SJSA1 (cell line): ENCODE data around the gene NSF. TPM values are rescaled to one million over a fixed set of nuclear protein-coding genes. Genes with fewer than 3 reads are reported as not detected.
"Not testable (repeated sequence)": the region's sequence is repeated elsewhere in the genome, so short reads cannot be mapped to it uniquely, and the experiment has no call there.

Source experiments
- DNase-seq, 2 experiments: peaks; one replicate each; pipeline ENCODE4 v3.0.0-alpha.2; 2015 to 2020; ENCODE audit warnings: low spot score in 2 of 2, low read depth in 1 of 2
- H3K27ac ChIP-seq: fragments of 250-450 bp; sonication (Bioruptor Pico); 2 replicates; pipeline ENCODE4 v1.5.1; 2020; ENCODE audit warnings: mild to moderate bottlenecking, moderate library complexity
- H3K27me3 ChIP-seq: fragments of 250-450 bp; sonication (Bioruptor Pico); replicated peaks from 2 replicates; pipeline ENCODE4 v1.5.1; 2020; ENCODE audit warnings: mild to moderate bottlenecking, moderate library complexity
- H3K36me3 ChIP-seq: fragments of 250-450 bp; sonication (Bioruptor Pico); 2 replicates; pipeline ENCODE4 v1.5.1; 2020; ENCODE audit warnings: mild to moderate bottlenecking
- H3K4me1 ChIP-seq: fragments of 250-450 bp; sonication (Bioruptor Pico); replicated peaks from 2 replicates; pipeline ENCODE4 v1.6.1; 2021; ENCODE audit warnings: mild to moderate bottlenecking
- H3K4me3 ChIP-seq: fragments of 250-450 bp; sonication (Bioruptor Pico); 2 replicates; pipeline ENCODE4 v1.5.1; 2020; ENCODE audit warnings: mild to moderate bottlenecking
- H3K9me3 ChIP-seq: fragments of 250-450 bp; sonication (Bioruptor Pico); replicated peaks from 2 replicates; pipeline ENCODE4 v1.5.1; 2020; ENCODE audit warnings: mild to moderate bottlenecking
- total RNA-seq: library from RNA; depleted of rRNA; stranded (reverse); fragments of >200 nt; shearing (Covaris generic); gene quantifications from 2 replicates; pipeline ENCODE4 v1.2.3, GENCODE V29; 2014

Gene NSF
- total RNA-seq, 1 experiment from 2014 or later: 71.2 TPM

DNA sequence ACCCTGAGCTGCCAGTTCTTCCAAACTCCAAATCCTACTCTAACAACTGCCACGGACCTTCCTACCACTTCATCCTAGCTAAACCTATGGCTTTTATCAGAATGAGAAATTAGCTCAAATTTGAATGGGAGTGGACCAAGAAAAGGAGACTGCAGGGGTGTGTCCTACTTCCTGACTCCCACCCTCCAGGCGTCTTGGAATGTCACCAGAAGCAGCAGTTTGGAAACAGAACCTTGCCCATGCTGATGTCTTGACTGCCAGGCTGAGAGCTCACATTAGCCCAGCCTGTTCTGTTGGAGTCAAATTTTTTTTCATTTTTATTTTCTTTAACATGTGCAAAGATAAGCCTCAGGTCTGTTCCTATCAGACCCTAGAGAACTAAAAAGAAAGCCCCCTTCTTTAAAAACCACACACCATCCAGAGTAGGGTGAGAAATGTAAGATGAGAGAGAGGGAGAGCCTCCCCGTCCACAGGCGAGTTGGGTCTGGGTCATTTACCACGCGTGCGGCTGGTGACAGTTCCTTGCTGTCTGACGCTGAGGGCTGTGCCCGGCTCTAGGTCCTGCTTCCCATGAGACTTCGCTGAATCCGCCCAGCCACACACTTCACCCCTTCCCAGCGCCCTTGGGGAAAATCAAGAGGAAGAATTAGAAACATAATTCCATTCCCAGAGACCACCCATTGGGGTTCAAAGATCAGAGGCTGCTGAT is 173.7 kb downstream of the NSF start:
- no peaks in the 10 kb centered on the region for H3K9me3 ChIP-seq
- H3K27ac ChIP-seq: peak overlapping the region; percentile 24
- peaks cover 30% of the 10 kb centered on the region for H3K4me1 ChIP-seq
- peaks cover 6% of the 10 kb centered on the region; the same call in 1 of the 2 replicates for H3K36me3 ChIP-seq
- H3K27me3 ChIP-seq: no peaks in the 10 kb centered on the region
- H3K4me3 ChIP-seq: no peak overlapping the region
- DNase-seq: no peak

DNA sequence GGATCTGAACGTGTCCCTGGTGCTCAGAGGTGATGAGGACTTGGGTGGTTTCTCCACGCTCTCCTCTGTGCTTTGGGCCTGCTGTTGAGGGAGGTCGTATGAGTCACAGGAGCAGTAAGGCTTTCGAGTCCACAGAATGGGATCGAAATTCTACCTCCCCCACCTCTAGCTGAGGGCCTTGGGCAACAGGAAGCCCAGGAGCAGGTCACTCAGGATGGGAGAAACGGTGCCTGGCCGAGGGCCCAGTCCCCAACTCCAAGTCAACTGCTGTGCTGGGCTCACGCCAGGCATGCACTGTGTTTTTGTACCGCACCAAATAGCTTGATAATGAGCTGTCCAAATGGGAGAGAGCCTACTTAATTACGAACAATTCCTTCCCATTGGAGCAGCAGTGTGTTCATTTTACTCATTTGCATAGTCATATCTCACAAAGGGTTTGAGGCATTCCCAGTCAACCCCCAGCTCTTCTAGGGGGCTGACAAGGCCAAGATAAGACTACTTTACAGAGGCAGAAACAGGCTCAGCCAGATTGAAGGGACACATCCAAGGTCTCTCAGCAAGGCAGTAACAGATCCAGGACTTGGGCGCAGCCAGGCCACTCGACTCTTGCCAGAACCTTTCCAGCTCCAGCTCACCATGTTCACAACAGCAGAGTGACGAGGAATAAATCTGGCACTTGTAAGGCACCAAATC is 174.4 kb downstream of the NSF start:
- DNase-seq: peak; percentile 74 to 85
- Histone ChIP-seq H3K4me3 (no peak overlapping the region), H3K36me3 (peaks cover 6% of the 10 kb centered on the region; the same call in 1 of the 2 replicates), H3K27me3 (no peaks in the 10 kb centered on the region), H3K9me3 (no peaks in the 10 kb centered on the region), H3K27ac (peak overlapping the region; percentile 24), H3K4me1 (peaks cover 35% of the 10 kb centered on the region)

DNA sequence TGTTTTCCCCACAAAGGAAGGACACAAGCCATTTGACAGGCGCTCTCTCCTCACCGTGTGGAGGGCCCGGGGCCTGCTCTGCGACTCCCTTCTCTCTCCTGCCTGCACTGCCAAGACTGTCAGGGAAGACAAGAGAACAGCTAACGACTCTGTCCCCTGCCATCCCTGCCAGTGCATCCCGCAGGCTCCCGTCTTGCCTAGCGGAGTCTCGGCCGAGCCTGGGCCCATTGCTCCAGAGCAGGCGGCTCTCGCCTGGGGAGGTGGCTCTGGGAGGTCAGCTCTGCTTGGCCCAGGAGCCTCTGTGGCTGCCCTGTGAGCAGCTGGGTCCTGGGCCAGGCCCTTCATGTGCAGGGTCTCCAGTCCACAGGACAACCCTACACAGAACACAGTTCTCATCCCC is 175.0 kb downstream of the NSF start:
- Histone ChIP-seq H3K4me1 (peaks cover 41% of the 10 kb centered on the region), H3K27me3 (no peaks in the 10 kb centered on the region), H3K4me3 (no peak overlapping the region), H3K9me3 (no peaks in the 10 kb centered on the region), H3K27ac (peak overlapping the region; percentile 24; the same call in 1 of the 2 replicates), H3K36me3 (peaks cover 6% of the 10 kb centered on the region; the same call in 1 of the 2 replicates)
- no peak for DNase-seq

DNA sequence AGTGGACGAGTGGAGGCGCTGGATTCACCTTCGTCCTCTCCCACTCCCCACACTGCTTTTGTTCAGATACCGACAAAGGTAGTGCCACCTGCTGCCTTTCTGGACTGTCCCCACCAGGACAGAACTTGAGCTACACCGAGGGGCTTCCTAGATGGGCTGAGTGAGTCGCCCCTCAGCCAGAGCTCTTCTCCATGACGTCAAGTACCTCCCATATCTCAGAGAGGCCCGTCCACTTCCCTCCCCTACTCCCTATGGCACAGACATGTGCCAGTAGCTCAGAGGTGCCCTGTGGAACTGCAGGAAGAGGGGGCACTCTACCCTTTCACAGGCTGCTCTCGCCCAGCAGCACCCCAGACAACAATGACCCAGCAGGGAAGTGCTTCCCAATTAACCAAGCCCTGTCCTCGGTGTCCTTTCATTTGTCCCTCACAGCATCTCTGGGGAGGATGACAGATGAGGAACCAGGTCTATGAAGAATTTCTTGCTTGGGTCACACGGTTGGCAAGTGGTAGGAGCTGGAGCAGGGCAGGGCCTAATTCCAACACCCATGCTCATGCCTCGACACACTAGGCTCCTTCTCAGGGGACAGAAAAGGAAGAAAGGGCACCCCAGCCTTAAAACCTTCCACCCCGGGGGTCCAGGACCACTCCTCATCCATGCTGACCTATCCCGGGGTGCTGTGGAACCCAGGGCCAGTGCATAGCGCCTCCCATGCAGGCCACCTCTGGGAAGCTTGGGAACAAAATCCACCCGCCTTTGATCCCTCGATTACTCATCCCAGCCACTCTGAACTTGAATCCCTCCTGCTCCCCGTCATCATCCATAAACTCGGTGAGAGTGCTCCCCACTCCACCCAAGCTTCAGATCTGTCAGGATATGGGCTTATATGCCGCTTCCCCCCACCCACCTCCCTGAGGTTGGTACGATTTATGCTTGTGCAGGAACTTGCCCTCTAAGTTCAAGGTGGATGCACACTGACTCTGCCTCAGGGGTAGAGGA is 176.3 kb downstream of the NSF start:
- Histone ChIP-seq H3K36me3 (peaks cover 6% of the 10 kb centered on the region; the same call in 1 of the 2 replicates), H3K4me1 (peaks cover 49% of the 10 kb centered on the region), H3K9me3 (no peaks in the 10 kb centered on the region), H3K27me3 (no peaks in the 10 kb centered on the region), H3K4me3 (no peak overlapping the region), H3K27ac (no peak overlapping the region)
- DNase-seq: peak in 1 of 2 experiments; percentile 30

DNA sequence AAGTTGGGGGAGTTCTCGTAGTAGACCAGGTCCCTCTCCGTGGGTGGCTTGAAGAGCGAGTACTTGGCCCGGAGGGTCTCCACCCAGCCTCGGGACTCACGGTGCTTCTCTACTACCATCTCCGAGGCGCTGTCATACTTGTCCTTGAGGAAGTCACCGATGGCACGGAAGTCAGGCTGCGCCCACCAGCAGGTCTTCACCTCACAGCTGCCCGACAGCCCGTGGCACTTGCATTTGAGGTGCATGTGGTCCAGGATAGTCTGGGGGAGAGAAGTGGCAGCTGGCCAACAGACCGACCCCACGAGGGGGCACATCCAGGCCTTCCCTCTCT is 178.0 kb downstream of the NSF start:
- Histone ChIP-seq H3K27ac (no peak overlapping the region), H3K9me3 (no peaks in the 10 kb centered on the region), H3K4me3 (no peak overlapping the region), H3K4me1 (peaks cover 50% of the 10 kb centered on the region), H3K27me3 (no peaks in the 10 kb centered on the region), H3K36me3 (no peaks in the 10 kb centered on the region; the same call in 1 of the 2 replicates)
- no peak for DNase-seq

DNA sequence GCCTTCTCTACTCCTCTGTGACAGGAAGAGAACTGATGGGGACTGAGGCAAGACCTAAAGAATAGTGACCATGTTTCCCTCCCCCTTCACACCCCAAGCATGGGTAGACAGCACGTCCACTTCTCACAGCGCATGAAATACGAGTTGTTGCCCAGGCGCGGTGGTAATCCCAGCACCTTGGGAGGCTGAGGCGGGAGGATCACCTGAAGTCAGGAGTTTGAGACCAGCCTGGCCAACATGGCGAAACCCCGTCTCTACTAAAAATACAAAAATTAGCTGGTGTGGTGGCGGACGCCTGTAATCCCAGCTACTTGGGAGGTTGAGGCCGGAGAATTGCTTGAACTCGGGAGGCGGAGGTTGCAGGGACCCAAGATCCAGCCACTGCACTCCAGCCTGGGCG is 178.4 kb downstream of the NSF start:
- H3K4me3 ChIP-seq, H3K36me3 ChIP-seq, H3K9me3 ChIP-seq, H3K27me3 ChIP-seq, DNase-seq, H3K27ac ChIP-seq: not testable (repeated sequence)
- peaks cover 46% of the 10 kb centered on the region for H3K4me1 ChIP-seq

DNA sequence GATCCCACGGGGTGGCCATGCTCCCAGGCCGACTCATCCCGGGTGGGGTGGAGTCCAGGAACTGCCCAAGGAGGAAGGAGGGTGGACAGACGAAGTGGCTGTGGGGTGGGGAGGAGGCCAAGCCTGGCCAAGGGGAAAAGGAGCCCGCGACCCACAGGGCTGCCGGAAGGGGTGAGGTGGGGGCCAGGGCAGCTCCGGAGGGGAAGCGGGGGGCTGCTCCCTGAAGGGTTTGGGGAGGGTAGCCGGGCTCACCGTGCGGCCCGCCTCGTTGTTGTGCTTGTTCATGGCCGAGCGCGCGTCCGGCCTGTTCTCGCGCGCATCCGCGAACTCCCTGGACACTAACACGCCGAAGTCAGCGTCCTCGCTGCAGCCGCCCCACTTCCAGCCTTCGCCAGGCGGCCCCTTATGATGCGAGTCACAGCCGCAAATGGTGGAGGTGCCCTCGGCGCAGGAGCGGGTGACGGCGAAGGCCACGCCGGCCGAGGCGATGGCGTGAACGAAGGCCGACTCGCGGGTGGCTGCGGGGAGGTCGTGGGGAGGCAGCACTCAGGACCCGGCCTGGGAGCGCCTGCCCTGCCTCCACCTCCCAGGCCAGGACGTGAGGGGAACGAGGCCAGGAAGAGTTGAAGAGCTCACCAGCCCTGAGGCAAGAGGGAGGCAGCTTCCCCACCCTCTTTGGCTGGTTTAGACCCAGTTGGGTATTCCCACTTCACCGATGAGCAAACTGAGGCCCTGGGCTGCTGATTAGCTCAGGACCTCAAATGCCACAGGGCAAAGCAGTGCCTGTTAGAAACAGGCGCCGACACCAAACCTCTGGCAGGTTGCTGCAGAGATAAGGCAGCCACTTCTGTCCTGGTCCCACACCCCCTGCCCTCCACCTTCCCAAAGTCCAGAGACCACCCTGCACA is 179.3 kb downstream of the NSF start:
- H3K27me3 ChIP-seq: no peaks in the 10 kb centered on the region
- no peaks in the 10 kb centered on the region for H3K9me3 ChIP-seq
- H3K27ac ChIP-seq: no peak overlapping the region
- peaks cover 37% of the 10 kb centered on the region for H3K4me1 ChIP-seq
- no peaks in the 10 kb centered on the region; the same call in 1 of the 2 replicates for H3K36me3 ChIP-seq
- no peak for DNase-seq
- H3K4me3 ChIP-seq: no peak overlapping the region

DNA sequence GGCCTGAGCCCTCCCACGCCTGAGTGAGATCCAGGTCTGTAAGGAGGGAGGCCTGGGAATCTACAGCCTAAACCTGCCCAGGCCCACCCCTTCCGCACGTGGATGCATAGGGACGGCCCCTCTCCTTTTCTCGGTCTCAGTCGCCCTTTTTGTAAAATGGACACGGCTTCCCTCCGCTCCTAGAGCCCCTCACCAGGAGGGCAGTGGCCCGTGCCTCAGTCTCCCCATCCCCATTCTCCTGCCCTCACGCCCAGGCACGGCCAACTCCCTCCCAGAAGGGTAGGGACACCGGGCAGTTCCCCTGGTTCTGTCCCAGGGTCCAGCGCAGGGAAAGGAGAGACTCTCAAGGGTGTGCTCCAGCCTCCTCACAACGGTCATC is 180.0 kb downstream of the NSF start:
- Histone ChIP-seq H3K4me3 (peak overlapping the region; percentile 60), H3K4me1 (peaks cover 33% of the 10 kb centered on the region), H3K36me3 (no peaks in the 10 kb centered on the region; the same call in 1 of the 2 replicates), H3K9me3 (no peaks in the 10 kb centered on the region), H3K27ac (no peak overlapping the region), H3K27me3 (no peaks in the 10 kb centered on the region)
- no peak for DNase-seq

DNA sequence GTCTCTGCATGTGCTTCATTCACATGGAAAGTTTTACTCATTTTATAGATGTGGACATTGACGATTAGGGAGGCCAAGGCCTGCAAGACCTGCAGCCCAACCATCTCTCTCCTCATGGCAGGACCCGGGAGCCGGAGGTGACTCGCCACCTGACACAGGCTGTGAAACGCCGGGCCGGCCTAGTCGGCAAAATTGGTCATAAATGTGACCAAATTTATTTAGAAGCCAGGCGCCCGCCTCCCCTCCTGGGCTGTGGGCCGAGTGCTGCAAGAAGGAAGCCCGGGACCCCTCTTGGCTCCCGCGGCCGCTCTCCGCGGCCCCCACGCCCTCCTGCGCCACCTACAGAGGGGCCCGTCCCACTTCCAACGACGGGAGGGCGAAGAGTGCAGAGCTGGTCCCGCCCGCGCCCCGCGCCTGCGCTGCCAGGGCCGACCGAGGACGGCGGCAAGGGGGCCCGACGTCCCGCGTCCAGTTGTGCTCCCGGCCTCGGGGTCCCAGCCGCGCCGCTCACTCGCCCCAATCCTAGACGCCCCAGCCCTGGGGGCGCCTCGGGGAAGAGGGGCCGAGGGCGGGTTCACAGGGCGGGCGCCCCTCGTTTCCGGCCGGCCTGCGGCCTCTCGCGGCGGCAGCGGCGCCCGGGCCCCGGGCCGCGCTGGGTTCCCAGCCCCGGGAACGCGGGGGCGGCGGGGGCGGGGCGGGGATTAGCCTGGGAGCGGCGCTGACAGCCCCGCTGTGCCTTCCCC is 180.5 kb downstream of the NSF start:
- Histone ChIP-seq H3K36me3 (no peaks in the 10 kb centered on the region), H3K9me3 (no peaks in the 10 kb centered on the region), H3K4me3 (peak overlapping the region; percentile 60), H3K4me1 (peaks cover 30% of the 10 kb centered on the region), H3K27me3 (no peaks in the 10 kb centered on the region), H3K27ac (peak overlapping the region; percentile 76)
- peak; percentile 69 to 76 for DNase-seq

DNA sequence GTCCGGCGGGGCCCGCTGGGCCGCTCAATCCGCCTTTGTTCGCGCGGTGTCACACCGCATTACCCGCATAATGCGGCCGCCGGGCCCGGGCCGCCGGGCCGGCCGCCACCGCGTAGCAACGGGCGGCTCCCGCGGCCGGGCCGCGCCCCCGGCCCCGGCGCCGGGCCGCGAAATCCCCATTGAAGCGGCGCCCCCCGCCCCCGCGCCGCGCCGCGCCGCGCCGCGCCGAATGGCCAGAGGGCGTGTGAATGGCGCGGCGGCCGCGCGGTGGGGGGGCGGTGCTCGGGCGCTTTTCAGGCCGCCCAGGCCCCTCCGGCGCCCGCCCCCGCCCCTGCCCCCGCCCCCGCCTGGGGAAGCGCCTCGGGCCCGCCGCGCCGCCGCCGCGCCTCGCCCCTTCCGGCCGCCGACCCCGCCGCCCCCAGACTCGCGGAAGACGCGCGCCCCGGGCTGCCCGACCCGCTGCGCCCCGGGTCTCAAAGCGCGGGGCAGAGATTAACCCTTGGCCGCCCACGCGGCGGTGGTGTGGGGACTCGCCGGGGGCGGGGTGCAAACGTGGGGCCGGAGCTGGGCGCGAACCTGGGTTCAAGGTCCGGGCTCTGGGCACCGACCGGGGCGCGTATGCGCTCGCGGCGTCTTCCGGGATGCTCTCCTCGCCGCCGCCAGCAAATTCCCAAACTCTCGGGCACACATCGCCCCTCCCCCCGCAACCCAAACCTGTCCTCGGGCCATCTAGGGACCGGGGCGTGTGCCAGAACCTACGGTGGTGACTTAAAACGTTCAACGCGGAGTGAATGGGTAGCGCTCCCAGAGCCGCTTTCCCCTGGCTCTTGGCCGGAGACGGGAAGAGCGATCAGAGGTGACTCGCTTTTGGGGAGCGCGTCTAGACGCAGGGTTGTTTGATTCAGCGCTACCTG is 181.3 kb downstream of the NSF start:
- Histone ChIP-seq H3K4me1 (peaks cover 30% of the 10 kb centered on the region), H3K27me3 (no peaks in the 10 kb centered on the region), H3K27ac (peak overlapping the region; percentile 76), H3K9me3 (no peaks in the 10 kb centered on the region), H3K36me3 (no peaks in the 10 kb centered on the region), H3K4me3 (peak overlapping the region; percentile 60)
- DNase-seq: peak; percentile 51 to 69

DNA sequence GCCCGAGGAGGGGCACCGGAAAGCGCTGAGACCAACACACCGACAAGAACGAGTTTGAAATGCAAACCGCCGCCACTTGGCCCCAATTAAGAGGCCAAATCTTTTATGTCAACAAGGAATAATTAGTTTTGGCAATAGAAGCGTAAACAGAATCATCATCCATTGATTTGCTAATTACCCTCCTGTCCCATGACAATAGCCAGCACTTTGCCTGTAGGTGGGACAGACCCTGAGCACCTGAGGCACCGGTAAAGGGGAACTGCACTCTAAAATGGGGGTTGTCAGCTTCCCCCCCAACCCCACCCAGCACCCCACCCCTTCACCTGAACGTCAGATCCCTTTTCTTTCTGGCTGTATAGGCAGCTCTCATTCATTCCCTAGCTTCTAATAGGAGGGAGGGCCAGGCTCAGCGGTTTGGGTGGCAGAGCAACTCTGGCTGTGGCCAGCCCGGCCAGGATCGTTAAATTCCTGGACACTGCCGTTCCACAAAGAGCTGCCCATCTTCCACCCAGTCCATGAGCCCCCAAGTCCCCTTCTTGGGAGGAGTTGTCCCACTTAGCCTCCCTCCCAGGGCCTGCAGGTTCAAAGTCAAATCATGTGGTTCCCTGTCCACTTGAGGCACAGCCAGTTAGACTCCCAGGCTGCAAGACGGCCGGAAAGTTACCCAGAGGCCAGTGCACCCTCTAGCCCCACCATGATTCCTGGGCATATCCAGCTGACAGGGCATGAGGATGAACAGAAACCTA is 182.2 kb downstream of the NSF start:
- no peak for DNase-seq
- peaks cover 30% of the 10 kb centered on the region for H3K4me1 ChIP-seq

More for the DNA sequence above, 182.2 kb downstream of the NSF start:
- Histone ChIP-seq H3K27me3 (no peaks in the 10 kb centered on the region; the same call in 1 of the 2 replicates), H3K9me3 (no peaks in the 10 kb centered on the region), H3K27ac (no peak overlapping the region), H3K4me3 (peak overlapping the region; percentile 60), H3K36me3 (no peaks in the 10 kb centered on the region)
